NCI-H526 (cell line): ENCODE results near the gene DGKD.
A peak's percentile ranks its signal among the peaks of the same experiment; 100 is the strongest.

Experiments
- DNase-seq, 2 experiments: peaks; one replicate each; lab custom pipeline; 2025; lab: John Stamatoyannopoulos, UW

Gene DGKD

GRCh38 chr2:233336541-233336940 lies 17.8 kb upstream of the DGKD start:
- DNase-seq = no peak

- DNase-seq = no peak
Measured at GRCh38 chr2:233338046-233338445, 16.2 kb upstream of the DGKD start.

DNA sequence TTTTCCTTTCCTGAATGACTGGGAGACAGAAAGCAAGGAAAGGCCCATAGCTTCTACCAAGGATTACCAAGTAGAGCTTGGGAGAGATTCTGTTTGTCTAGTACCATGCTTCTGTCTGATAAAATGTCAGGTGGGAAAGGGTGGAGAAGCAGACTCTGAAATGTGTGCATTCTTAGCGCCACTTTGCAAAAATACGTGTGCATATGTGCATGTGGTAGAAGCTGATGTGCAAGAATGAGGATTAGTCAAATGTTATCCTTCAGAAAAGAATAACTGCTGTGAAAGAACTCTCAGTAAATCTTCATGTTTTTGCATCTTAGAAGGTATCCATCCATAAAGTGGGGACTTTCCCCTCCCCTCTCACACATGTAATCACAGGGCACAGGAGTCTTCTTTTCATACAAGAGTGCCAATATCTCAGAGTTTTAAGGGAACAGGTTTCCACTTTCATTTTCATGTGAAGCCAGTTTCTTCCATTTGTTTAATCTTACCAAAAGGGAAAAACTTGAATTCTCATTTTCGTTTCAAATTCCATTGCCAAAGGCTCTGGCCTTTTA lies 15.4 kb upstream of the DGKD start:
- no peak for DNase-seq

DNA sequence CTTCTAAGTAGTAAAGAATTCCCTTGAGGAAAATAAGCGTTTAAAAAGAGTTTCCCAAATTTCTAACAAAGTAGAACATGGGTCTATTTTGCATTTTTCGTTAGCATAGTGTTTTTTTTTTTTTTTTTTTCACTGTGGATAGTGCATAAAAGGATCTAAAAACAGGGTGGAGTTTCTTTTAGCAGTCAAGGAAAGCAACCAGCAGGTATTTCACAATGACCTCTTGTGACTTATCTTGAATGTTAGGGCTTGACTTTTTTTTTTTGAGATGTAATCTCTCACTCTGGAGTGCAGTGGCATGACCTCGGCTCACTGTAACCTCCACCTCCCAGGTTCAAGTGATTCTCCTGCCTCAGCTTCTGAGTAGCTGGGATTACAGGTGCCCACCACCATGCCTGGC lies 14.9 kb upstream of the DGKD start:
- no peak for DNase-seq

- no peak for DNase-seq
Measured at GRCh38 chr2:233341296-233341695, 13.0 kb upstream of the DGKD start.

DNA sequence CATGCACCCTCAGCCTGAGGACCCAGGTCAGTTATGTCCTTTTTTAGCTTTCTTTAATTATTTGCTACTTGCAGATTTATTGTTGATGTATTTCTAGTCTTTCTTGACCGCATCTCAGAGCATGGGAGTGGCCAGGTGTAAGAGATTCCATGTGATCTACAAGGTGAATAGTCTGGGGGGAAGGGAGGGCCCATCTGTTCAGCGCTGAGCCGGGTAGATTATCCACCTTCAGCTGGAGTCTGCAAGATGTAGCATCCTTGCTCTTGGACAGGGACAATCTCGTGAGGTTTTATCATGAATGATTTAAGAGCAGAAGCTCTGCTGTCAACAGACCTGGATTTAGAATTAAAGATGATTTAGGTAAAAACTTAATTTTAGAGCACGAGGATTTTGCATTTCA lies 12.0 kb upstream of the DGKD start:
- DNase-seq = no peak

- DNase-seq = no peak
Measured at GRCh38 chr2:233343171-233343705, 11.1 kb upstream of the DGKD start.

- DNase-seq = no peak
Measured at GRCh38 chr2:233346376-233346775, 7.9 kb upstream of the DGKD start.

- no peak for DNase-seq
Measured at GRCh38 chr2:233346930-233347329, 7.4 kb upstream of the DGKD start.

DNA sequence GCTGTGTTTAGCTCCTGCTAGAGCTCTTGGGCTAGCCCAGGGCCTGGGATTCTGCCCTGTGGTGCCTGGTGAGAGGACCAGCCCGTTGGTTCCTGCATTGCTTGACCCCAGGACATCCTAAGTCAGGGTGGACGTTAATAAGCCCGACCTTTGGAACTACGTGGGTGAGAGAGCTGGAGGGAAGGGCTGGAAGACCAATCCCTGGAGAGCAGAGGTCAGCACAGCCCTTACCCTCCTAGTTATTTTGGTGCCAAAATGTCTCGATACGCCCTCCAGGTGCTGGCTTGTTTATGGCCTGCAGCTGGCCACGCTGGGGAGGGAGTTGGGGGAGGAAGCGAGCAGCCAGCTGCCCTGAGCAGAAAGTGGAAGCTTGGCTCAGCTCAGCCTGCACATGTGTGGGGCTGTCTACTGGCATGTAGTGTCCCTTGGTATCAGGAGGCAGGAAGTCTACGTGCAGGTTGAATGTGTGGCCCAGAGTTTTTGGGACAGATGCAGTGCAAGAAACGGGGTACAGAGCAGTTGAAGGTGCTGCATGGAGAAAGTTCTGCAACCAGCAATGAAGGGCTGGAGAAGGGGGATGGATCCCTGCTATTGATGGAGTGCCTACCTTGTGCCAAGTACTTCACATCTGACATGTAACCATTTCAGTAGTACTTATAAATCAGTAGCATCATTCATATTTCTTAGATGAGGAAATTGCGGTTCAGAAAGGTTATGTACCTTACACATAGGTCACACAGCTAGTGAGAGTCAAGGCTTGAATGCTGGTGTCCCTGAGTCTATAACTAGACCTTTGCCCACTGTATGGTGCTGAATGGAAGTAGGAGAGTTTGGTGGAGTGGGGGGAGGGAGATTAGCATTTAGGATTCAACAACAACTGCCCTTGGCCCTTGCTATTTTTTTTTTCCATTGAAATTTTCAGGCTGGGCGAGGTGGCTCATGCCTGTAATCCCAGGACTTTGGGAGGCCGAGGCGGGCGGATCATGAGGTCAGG lies 5.0 kb upstream of the DGKD start:
- DNase-seq = no peak

GRCh38 chr2:233350708-233351107 lies 3.6 kb upstream of the DGKD start:
- DNase-seq = no peak

DNA sequence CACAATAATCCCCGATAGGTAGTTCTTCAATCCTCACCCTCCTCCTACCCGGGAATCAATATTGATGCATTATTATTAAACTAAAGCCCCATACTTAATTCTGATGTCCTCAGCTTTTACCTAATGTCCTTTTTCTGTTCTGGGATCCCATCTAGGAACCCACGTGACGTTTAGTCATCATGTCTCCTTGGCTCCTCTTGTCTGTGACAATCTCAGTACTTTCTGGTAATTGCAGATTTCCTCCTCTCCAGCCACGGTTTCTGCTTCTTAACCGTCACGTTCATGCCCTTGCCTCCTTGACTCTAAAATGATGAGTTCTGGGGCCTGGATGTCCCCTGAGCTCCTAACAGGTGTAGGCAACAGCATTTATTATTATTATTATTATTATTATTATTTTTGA lies 2.9 kb upstream of the DGKD start:
- DNase-seq = no peak

GRCh38 chr2:233352141-233352842 lies 2.0 kb upstream of the DGKD start:
- no peak for DNase-seq

- no peak for DNase-seq
Measured at GRCh38 chr2:233353101-233353768, 1.1 kb upstream of the DGKD start.

DNA sequence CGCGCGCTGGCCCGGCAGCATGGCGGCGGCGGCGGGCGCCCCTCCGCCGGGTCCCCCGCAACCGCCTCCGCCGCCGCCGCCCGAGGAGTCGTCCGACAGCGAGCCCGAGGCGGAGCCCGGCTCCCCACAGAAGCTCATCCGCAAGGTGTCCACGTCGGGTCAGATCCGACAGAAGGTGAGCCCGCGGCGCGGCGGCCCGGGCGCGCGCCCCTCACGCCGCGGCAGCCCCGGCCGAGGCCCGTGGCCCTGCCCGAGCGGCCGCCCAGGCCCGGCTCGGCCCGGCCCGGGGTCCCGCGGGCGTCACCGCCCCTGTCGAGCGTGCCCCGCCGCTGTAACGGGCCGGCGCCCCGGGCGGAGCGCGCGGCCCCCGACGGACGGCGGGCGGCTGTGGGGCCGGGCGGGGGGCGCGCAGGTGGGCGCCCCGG lies 218 bp downstream of the DGKD start:
- DNase-seq = no peak

- peak in 1 of 2 experiments; percentile 66 for DNase-seq
Measured at GRCh38 chr2:233354971-233355574, 779 bp downstream of the DGKD start.

- no peak for DNase-seq
Measured at GRCh38 chr2:233355916-233356315, 1.6 kb downstream of the DGKD start.

DNA sequence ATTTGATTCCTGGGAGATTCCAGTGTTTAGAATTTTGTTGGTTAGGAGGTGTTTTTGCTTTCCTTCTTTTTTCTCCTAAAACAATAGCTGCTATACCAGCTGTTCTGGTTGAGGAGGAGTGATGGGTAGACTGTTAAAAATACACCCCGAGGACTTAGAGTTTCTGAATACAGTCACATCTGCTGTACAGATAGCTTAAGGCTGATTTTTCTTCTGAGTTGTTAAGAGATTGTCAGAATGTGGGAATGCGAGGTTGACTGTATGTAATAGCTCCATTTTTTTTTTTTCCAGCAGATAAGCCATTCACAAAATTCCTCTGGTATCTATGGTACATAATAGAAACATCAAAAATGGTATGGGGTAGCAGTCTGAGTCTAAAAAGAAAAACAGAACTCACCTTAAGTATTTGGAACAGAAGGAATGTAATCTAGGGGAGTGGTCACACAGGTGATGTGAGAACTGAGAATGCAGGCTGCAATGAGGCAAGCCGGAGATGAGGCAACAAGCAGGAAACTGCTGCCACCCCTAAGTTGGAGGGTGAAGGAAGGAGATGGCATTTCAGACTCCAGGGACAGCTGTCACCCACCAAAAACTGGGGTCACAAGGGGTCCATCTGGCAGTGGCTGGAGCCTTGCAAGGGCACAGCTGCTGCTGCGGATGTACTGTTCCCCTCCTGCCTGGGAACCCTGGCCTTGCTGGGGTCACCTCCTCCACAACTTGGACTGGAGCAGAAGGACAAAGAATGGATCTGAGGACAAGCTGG lies 2.4 kb downstream of the DGKD start:
- no peak for DNase-seq

GRCh38 chr2:233358335-233358734 lies 4.0 kb downstream of the DGKD start:
- no peak for DNase-seq

DNA sequence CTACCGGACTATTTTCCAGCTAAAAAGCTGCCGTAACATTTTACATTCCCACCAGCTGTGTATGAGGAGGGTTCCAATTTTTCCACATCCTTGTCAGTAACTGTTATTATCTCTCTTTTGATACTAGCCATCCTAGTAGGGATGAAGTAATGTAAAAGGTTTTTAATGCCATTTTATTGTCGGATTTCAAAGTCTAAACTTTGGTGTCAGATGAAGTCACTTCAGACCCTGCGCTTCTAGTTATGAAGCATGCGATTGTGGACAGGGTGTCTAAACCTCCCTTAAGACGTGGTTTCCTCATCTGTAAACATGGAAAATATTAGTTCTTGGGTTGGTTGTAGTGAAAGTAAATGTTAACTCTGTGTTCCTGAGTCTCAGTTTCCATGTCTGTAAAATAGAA lies 4.7 kb downstream of the DGKD start:
- no peak for DNase-seq

GRCh38 chr2:233359823-233360222 lies 5.5 kb downstream of the DGKD start:
- no peak for DNase-seq
